ENCODE data around the gene FOXC1.

Gene FOXC1

GRCh38 chr6:1581120-1581991, 28.4 kb upstream of the FOXC1 start:
- DNase-seq (ENCODE audit: insufficient read length, low spot score) (no peak), FAIRE-seq (no peak)
- no peak for TF ChIP-seq POLR2A (IDR thresholded peaks at IDR 0.05; ENCODE audit: low read depth, low read length)
- TF ChIP-seq POU2F2 (IDR thresholded peaks at IDR 0.05; ENCODE audit: low read depth, low read length), result no peak
- TF ChIP-seq TAF1 (IDR thresholded peaks at IDR 0.05; ENCODE audit: low read depth, low read length), result no peak
- TF ChIP-seq PAX5 (IDR thresholded peaks at IDR 0.05; ENCODE audit: insufficient read depth, low read length, severe bottlenecking), result no peak
- TF ChIP-seq SPI1 (IDR thresholded peaks at IDR 0.05; ENCODE audit: low read depth, low read length), result no peak
- no peak for TF ChIP-seq POLR2AphosphoS5 (IDR thresholded peaks at IDR 0.05; ENCODE audit: low read depth, low read length)

- DNase-seq (ENCODE audit: insufficient read length, low spot score), result no peak
- FAIRE-seq, result no peak
- TF ChIP-seq POLR2A (IDR thresholded peaks at IDR 0.05; ENCODE audit: low read depth, low read length) (no peak), POU2F2 (IDR thresholded peaks at IDR 0.05; ENCODE audit: low read depth, low read length) (no peak), PAX5 (IDR thresholded peaks at IDR 0.05; ENCODE audit: insufficient read depth, low read length, severe bottlenecking) (no peak), TAF1 (IDR thresholded peaks at IDR 0.05; ENCODE audit: low read depth, low read length) (no peak), SPI1 (IDR thresholded peaks at IDR 0.05; ENCODE audit: low read depth, low read length) (no peak), POLR2AphosphoS5 (IDR thresholded peaks at IDR 0.05; ENCODE audit: low read depth, low read length) (no peak)
These were observed 25.6 kb upstream of the FOXC1 start for GRCh38 chr6:1584146-1584545.

GRCh38 chr6:1584996-1585668, 24.6 kb upstream of the FOXC1 start:
- no peak for FAIRE-seq

GRCh38 chr6:1585669-1586049, 24.1 kb upstream of the FOXC1 start:
- FAIRE-seq, result no peak

More at GRCh38 chr6:1584996-1585668, 24.6 kb upstream of the FOXC1 start:
- TF ChIP-seq PAX5 (IDR thresholded peaks at IDR 0.05; ENCODE audit: insufficient read depth, low read length, severe bottlenecking), result no peak
- TF ChIP-seq TAF1 (IDR thresholded peaks at IDR 0.05; ENCODE audit: low read depth, low read length), result no peak
- TF ChIP-seq POU2F2 (IDR thresholded peaks at IDR 0.05; ENCODE audit: low read depth, low read length), result no peak
- TF ChIP-seq SPI1 (IDR thresholded peaks at IDR 0.05; ENCODE audit: low read depth, low read length), result no peak
- no peak for TF ChIP-seq POLR2A (IDR thresholded peaks at IDR 0.05; ENCODE audit: low read depth, low read length)
- TF ChIP-seq POLR2AphosphoS5 (IDR thresholded peaks at IDR 0.05; ENCODE audit: low read depth, low read length), result no peak
- DNase-seq (ENCODE audit: insufficient read length, low spot score), result no peak

GRCh38 chr6:1586256-1586655, 23.5 kb upstream of the FOXC1 start:
- no peak for DNase-seq (ENCODE audit: insufficient read length, low spot score)
- FAIRE-seq, result no peak
- TF ChIP-seq POU2F2 (IDR thresholded peaks at IDR 0.05; ENCODE audit: low read depth, low read length) (no peak), POLR2AphosphoS5 (IDR thresholded peaks at IDR 0.05; ENCODE audit: low read depth, low read length) (no peak), TAF1 (IDR thresholded peaks at IDR 0.05; ENCODE audit: low read depth, low read length) (no peak), POLR2A (IDR thresholded peaks at IDR 0.05; ENCODE audit: low read depth, low read length) (no peak), PAX5 (IDR thresholded peaks at IDR 0.05; ENCODE audit: insufficient read depth, low read length, severe bottlenecking) (no peak), SPI1 (IDR thresholded peaks at IDR 0.05; ENCODE audit: low read depth, low read length) (no peak)

More at GRCh38 chr6:1585669-1586049, 24.1 kb upstream of the FOXC1 start:
- TF ChIP-seq POU2F2 (IDR thresholded peaks at IDR 0.05; ENCODE audit: low read depth, low read length), result no peak
- no peak for TF ChIP-seq POLR2AphosphoS5 (IDR thresholded peaks at IDR 0.05; ENCODE audit: low read depth, low read length)
- TF ChIP-seq SPI1 (IDR thresholded peaks at IDR 0.05; ENCODE audit: low read depth, low read length), result no peak
- TF ChIP-seq TAF1 (IDR thresholded peaks at IDR 0.05; ENCODE audit: low read depth, low read length), result no peak
- no peak for TF ChIP-seq PAX5 (IDR thresholded peaks at IDR 0.05; ENCODE audit: insufficient read depth, low read length, severe bottlenecking)
- DNase-seq (ENCODE audit: insufficient read length, low spot score), result no peak

- DNase-seq (ENCODE audit: insufficient read length, low spot score) (no peak), FAIRE-seq (no peak)
- TF ChIP-seq POLR2AphosphoS5 (IDR thresholded peaks at IDR 0.05; ENCODE audit: low read depth, low read length), result no peak
- no peak for TF ChIP-seq TAF1 (IDR thresholded peaks at IDR 0.05; ENCODE audit: low read depth, low read length)
- no peak for TF ChIP-seq POLR2A (IDR thresholded peaks at IDR 0.05; ENCODE audit: low read depth, low read length)
- TF ChIP-seq POU2F2 (IDR thresholded peaks at IDR 0.05; ENCODE audit: low read depth, low read length), result no peak
- no peak for TF ChIP-seq PAX5 (IDR thresholded peaks at IDR 0.05; ENCODE audit: insufficient read depth, low read length, severe bottlenecking)
- no peak for TF ChIP-seq SPI1 (IDR thresholded peaks at IDR 0.05; ENCODE audit: low read depth, low read length)
These were observed 22.8 kb upstream of the FOXC1 start for GRCh38 chr6:1586861-1587450.

- FAIRE-seq (no peak), DNase-seq (ENCODE audit: insufficient read length, low spot score) (no peak)
- no peak for TF ChIP-seq PAX5 (IDR thresholded peaks at IDR 0.05; ENCODE audit: insufficient read depth, low read length, severe bottlenecking)
- TF ChIP-seq POLR2A (IDR thresholded peaks at IDR 0.05; ENCODE audit: low read depth, low read length), result no peak
- TF ChIP-seq POLR2AphosphoS5 (IDR thresholded peaks at IDR 0.05; ENCODE audit: low read depth, low read length), result no peak
- no peak for TF ChIP-seq TAF1 (IDR thresholded peaks at IDR 0.05; ENCODE audit: low read depth, low read length)
- TF ChIP-seq SPI1 (IDR thresholded peaks at IDR 0.05; ENCODE audit: low read depth, low read length), result no peak
- no peak for TF ChIP-seq POU2F2 (IDR thresholded peaks at IDR 0.05; ENCODE audit: low read depth, low read length)
These were observed 22.2 kb upstream of the FOXC1 start for GRCh38 chr6:1587546-1587945.

- FAIRE-seq (no peak), DNase-seq (ENCODE audit: insufficient read length, low spot score) (no peak)
- no peak for TF ChIP-seq POU2F2 (IDR thresholded peaks at IDR 0.05; ENCODE audit: low read depth, low read length)
- TF ChIP-seq POLR2A (IDR thresholded peaks at IDR 0.05; ENCODE audit: low read depth, low read length), result no peak
- no peak for TF ChIP-seq SPI1 (IDR thresholded peaks at IDR 0.05; ENCODE audit: low read depth, low read length)
- TF ChIP-seq PAX5 (IDR thresholded peaks at IDR 0.05; ENCODE audit: insufficient read depth, low read length, severe bottlenecking), result no peak
- TF ChIP-seq TAF1 (IDR thresholded peaks at IDR 0.05; ENCODE audit: low read depth, low read length), result no peak
- no peak for TF ChIP-seq POLR2AphosphoS5 (IDR thresholded peaks at IDR 0.05; ENCODE audit: low read depth, low read length)
These were observed 21.7 kb upstream of the FOXC1 start for GRCh38 chr6:1587977-1588376.

- TF ChIP-seq SPI1 (IDR thresholded peaks at IDR 0.05; ENCODE audit: low read depth, low read length) (no peak), POLR2A (IDR thresholded peaks at IDR 0.05; ENCODE audit: low read depth, low read length) (no peak), POU2F2 (IDR thresholded peaks at IDR 0.05; ENCODE audit: low read depth, low read length) (no peak)
- DNase-seq (ENCODE audit: insufficient read length, low spot score) (no peak), FAIRE-seq (no peak)
These were observed 20.5 kb upstream of the FOXC1 start for GRCh38 chr6:1589208-1589607.

Measured in GM12891 (cell line).